GM12878 (cell line): ENCODE data around the gene TSPAN2. TPM values are rescaled to one million over a fixed set of nuclear protein-coding genes. Genes with fewer than 3 reads are reported as not detected.

ENCODE experiments used
- CBFB ChIP-seq: IDR thresholded peaks from 2 replicates; pipeline ENCODE4 v1.6.1; 2016; ENCODE audit warnings: antibody characterized with exemption, low read depth
- CBX5 ChIP-seq: sonication (generic); IDR thresholded peaks from 2 replicates; pipeline ENCODE4 v1.6.1; 2016; ENCODE audit warnings: low read depth, moderate library complexity, mild to moderate bottlenecking, inconsistent platforms
- E2F8 ChIP-seq: fragments of 450-650 bp; IDR thresholded peaks from 2 replicates; pipeline ENCODE4 v1.6.1; 2018; ENCODE audit warnings: mild to moderate bottlenecking, low read depth, moderate library complexity; ENCODE audit not compliant: partially characterized antibody
- EED ChIP-seq: sonication (generic); IDR thresholded peaks from 2 replicates; pipeline ENCODE4 v1.6.1; 2016; ENCODE audit warnings: antibody characterized with exemption, low read depth
- KLF5 ChIP-seq: fragments of 450-650 bp; IDR thresholded peaks from 2 replicates; pipeline ENCODE4 v1.6.1; 2014; ENCODE audit warnings: mild to moderate bottlenecking; ENCODE audit not compliant: partially characterized antibody
- LARP7 ChIP-seq: fragments of 450-650 bp; IDR thresholded peaks from 2 replicates; pipeline ENCODE4 v1.6.1; 2017; ENCODE audit warnings: mild to moderate bottlenecking
- MEF2B ChIP-seq: fragments of 450-650 bp; IDR thresholded peaks from 2 replicates; pipeline ENCODE4 v1.6.1; 2018; ENCODE audit warnings: mild to moderate bottlenecking, moderate library complexity; ENCODE audit not compliant: partially characterized antibody, poor library complexity, severe bottlenecking
- NKRF ChIP-seq: fragments of 450-650 bp; conservative IDR thresholded peaks from 2 replicates; pipeline ENCODE4 v1.6.1; 2017; ENCODE audit warnings: mild to moderate bottlenecking, moderate library complexity
- PKNOX1 ChIP-seq: fragments of 450-650 bp; IDR thresholded peaks from 2 replicates; pipeline ENCODE4 v1.6.1; 2016; ENCODE audit warnings: mild to moderate bottlenecking
- POLR2AphosphoS2 ChIP-seq: IDR thresholded peaks from 2 replicates; pipeline ENCODE4 v1.6.1; 2011; ENCODE audit warnings: low read depth, mild to moderate bottlenecking, low read length, improper control_type of control experiment, moderate library complexity
- RBBP5 ChIP-seq: fragments of 200-600 bp; sonication (generic); conservative IDR thresholded peaks from 2 replicates; pipeline ENCODE4 v1.6.1; 2016
- REST ChIP-seq: IDR thresholded peaks from 2 replicates; pipeline ENCODE4 v1.6.1; 2012; ENCODE audit warnings: mild to moderate bottlenecking, low read depth, low read length
- SRF ChIP-seq, 2 experiments: IDR thresholded peaks; 2 replicates each; pipeline ENCODE4 v1.6.1; 2011; ENCODE audit warnings: low read depth in 2 of 2, low read length in 2 of 2, mild to moderate bottlenecking in 1 of 2, moderate library complexity in 1 of 2
- ZBED1 ChIP-seq: IDR thresholded peaks from 2 replicates; pipeline ENCODE4 v1.6.1; 2016; ENCODE audit warnings: borderline replicate concordance
- ZBTB11 ChIP-seq: fragments of 450-650 bp; formaldehyde crosslinking; IDR thresholded peaks from 2 replicates; pipeline ENCODE4 v1.5.0; 2022; ENCODE audit warnings: mild to moderate bottlenecking, missing genetic modification characterization
- ZNF24 ChIP-seq: fragments of 450-650 bp; IDR thresholded peaks from 2 replicates; pipeline ENCODE4 v1.6.1; 2017; ENCODE audit warnings: antibody characterized with exemption, mild to moderate bottlenecking
- polyA plus RNA-seq, 11 experiments: library from polyadenylated mRNA; depleted of rRNA in 4 of 11; unstranded in 6 of 11; stranded (reverse) in 5 of 11; fragments of >200 nt; fragmentation: Nextera tagmentation in 4 of 11; fragmentation: Illumina TruSeq in 1 of 11; extraction: Ambion mirVana in 4 of 11; extraction: Trizol in 1 of 11; gene quantifications; 1 replicate in 1 of 11; 2 replicates in 10 of 11; pipeline versions ENCODE4 v1.2.1 to v1.2.3, GENCODE V29; 2011 to 2016; ENCODE audit warnings: inconsistent platforms in 2 of 11, missing spikeins in 2 of 11, low read depth in 1 of 11
- total RNA-seq, 4 experiments: library from RNA; depleted of rRNA in 3 of 4; stranded (reverse); fragments of >200 nt in 3 of 4; fragmentation: Illumina TruSeq in 1 of 4; extraction: Trizol in 1 of 4; gene quantifications; 2 replicates each; pipeline versions ENCODE4 v1.2.1 to v1.2.3, GENCODE V29; 2013 to 2021

The TSPAN2 gene
- total and polyA plus RNA-seq, 10 of the 15 experiments (the other 5 are each of a cell fraction or from before 2014, with no cell fraction given): under 0.01 to 0.73 TPM; not detected in 8

- no peak for TF ChIP-seq NKRF
- TF ChIP-seq E2F8: no peak
- TF ChIP-seq KLF5: no peak
- no peak for TF ChIP-seq CBX5
- TF ChIP-seq PKNOX1: no peak
- TF ChIP-seq MEF2B: peak; percentile 72
- no peak for TF ChIP-seq ZBED1
- no peak for TF ChIP-seq CBFB
- no peak for TF ChIP-seq ZBTB11 (CRISPR knock-in tag)
- no peak for TF ChIP-seq RBBP5
- peak; percentile 93 for TF ChIP-seq ZNF24
- peak; percentile 54; the same call in 1 of the 2 replicates for TF ChIP-seq EED
- TF ChIP-seq LARP7: no peak
- no peak for TF ChIP-seq POLR2AphosphoS2
- no peak for TF ChIP-seq SRF (IDR thresholded peaks at IDR 0.05; ENCODE audit: low read depth in 2 of 2, low read length in 2 of 2)
- no peak for TF ChIP-seq REST
Measured at GRCh38 chr1:115098979-115099692, 9.8 kb upstream of the TSPAN2 start (continued).
